NCI-H2196 treated with DMSO at 0.1 percent for 48 hours (cell line): Measurements from ENCODE around the gene TRAPPC4.
"Not testable (repeated sequence)": the region's sequence is repeated elsewhere in the genome, so short reads cannot be mapped to it uniquely, and the experiment has no call there.

Source experiments
- DNase-seq: peaks from one replicate; lab custom pipeline; 2025; ENCODE audit not compliant: unreplicated experiment; lab: John Stamatoyannopoulos, UW

Gene TRAPPC4

GRCh38 chr11:119012629-119013170 lies 5.9 kb upstream of the TRAPPC4 start:
- DNase-seq: no peak

- no peak for DNase-seq
Measured at GRCh38 chr11:119014209-119014924, 4.2 kb upstream of the TRAPPC4 start.

- no peak for DNase-seq
Measured at GRCh38 chr11:119015054-119015611, 3.4 kb upstream of the TRAPPC4 start.

GRCh38 chr11:119016216-119017009 lies 2.2 kb upstream of the TRAPPC4 start:
- DNase-seq: no peak

GRCh38 chr11:119017377-119017776 lies 1.2 kb upstream of the TRAPPC4 start:
- not testable (repeated sequence) for DNase-seq

- DNase-seq: no peak
Measured at GRCh38 chr11:119019996-119020395, 1.4 kb downstream of the TRAPPC4 start.

GRCh38 chr11:119021631-119022030 lies 3.1 kb downstream of the TRAPPC4 start:
- no peak for DNase-seq

GRCh38 chr11:119023741-119024140 lies 5.2 kb downstream of the TRAPPC4 start:
- no peak for DNase-seq

GRCh38 chr11:119024430-119025098 lies 6.0 kb downstream of the TRAPPC4 start:
- DNase-seq: no peak

GRCh38 chr11:119025099-119025473 lies 6.5 kb downstream of the TRAPPC4 start:
- DNase-seq: no peak

GRCh38 chr11:119025541-119025940 lies 7.0 kb downstream of the TRAPPC4 start:
- DNase-seq: no peak

GRCh38 chr11:119025978-119026766 lies 7.6 kb downstream of the TRAPPC4 start:
- no peak for DNase-seq

- no peak for DNase-seq
Measured at GRCh38 chr11:119026970-119027369, 8.4 kb downstream of the TRAPPC4 start.

GRCh38 chr11:119027561-119028345 lies 9.2 kb downstream of the TRAPPC4 start:
- no peak for DNase-seq

- no peak for DNase-seq
Measured at GRCh38 chr11:119028346-119029068, 9.9 kb downstream of the TRAPPC4 start.

- DNase-seq: no peak
Measured at GRCh38 chr11:119029069-119029339, 10.4 kb downstream of the TRAPPC4 start.

GRCh38 chr11:119029340-119030028 lies 10.9 kb downstream of the TRAPPC4 start:
- DNase-seq: no peak

GRCh38 chr11:119030029-119030328 lies 11.4 kb downstream of the TRAPPC4 start:
- DNase-seq: no peak
